NCI-H2081 (cell line): ENCODE measurements around the gene VANGL2.
"Not testable (repeated sequence)": the region's sequence is repeated elsewhere in the genome, so short reads cannot be mapped to it uniquely, and the experiment has no call there.

ENCODE experiments used
- DNase-seq, 2 experiments: peaks; one replicate each; lab custom pipeline; 2025; lab: John Stamatoyannopoulos, UW

VANGL2 gene

GRCh38 chr1:160370561-160371345 lies 29.6 kb upstream of the VANGL2 start:
- DNase-seq: no peak

DNA sequence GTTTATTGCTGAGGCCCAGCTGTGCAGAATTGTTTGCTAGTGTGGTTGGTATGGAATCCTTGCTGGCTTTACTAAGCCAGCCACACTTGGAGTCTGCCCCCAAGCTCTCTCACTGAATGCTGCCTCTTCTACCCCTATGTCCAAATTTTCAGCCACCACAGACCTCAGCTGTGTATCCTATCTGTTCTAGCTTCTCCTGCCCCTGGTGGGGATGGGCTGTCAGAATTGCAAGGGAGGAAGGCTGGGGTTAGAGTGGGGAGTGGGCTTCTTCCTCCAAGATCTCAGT lies 29.1 kb upstream of the VANGL2 start:
- no peak for DNase-seq

- no peak for DNase-seq
Measured at GRCh38 chr1:160371756-160372155, 28.6 kb upstream of the VANGL2 start.

DNA sequence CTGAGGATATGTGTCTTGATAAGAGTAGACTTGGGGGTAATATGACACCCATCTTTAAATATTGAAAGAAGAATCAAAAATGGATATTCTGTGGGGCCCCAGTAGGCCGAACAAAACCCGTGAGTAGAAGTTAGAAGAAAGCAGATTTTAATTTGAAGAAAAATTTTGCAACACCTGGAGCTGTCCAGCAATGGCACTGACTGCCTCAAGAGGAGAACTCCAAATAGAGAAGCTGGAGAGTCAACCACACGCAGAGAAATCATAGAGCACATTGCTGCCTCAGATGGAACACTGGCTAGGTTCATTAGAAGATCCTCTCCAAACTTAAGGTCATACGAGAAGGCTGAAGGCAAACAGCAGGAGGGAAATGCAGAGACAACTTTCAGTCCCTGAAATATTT lies 26.7 kb upstream of the VANGL2 start:
- no peak for DNase-seq

DNA sequence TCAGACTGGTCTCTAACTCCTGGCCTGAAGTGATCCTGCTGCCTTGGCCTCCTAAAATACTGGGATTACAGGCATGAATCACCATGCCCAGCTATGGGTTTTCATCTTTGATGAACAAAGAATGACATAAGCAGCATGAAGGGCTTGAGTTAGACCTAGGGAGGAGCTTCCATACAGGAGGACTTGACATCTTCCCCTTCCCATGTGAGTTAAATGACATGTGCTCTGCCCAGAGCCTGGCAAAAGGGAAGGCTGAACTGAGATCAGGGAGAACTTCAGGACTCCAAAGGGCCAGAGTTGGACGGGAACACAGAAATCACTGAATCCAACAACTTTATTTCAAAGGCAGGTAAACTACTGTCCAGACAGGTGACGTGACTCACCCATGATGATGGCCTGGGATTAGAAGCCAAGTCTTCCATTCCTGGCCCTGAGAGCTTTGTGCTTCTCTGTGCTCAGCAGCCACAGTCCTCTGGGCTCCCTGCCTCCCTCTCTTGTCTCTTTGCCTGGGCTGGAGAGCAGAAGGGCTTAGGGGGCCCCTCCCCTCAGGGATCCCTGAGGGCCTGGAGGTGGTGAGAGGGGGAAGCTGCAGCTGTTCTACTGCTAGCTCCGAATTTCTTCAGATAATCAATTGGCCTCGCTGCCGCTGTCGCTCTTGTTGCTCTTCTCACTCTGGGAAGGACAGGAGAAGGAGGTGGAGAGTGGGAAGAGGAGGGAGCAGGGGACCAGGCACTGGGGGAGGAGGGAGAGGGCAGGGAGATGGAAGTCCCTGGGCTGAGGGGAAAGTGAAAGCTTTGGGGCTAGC lies 25.9 kb upstream of the VANGL2 start:
- no peak for DNase-seq

DNA sequence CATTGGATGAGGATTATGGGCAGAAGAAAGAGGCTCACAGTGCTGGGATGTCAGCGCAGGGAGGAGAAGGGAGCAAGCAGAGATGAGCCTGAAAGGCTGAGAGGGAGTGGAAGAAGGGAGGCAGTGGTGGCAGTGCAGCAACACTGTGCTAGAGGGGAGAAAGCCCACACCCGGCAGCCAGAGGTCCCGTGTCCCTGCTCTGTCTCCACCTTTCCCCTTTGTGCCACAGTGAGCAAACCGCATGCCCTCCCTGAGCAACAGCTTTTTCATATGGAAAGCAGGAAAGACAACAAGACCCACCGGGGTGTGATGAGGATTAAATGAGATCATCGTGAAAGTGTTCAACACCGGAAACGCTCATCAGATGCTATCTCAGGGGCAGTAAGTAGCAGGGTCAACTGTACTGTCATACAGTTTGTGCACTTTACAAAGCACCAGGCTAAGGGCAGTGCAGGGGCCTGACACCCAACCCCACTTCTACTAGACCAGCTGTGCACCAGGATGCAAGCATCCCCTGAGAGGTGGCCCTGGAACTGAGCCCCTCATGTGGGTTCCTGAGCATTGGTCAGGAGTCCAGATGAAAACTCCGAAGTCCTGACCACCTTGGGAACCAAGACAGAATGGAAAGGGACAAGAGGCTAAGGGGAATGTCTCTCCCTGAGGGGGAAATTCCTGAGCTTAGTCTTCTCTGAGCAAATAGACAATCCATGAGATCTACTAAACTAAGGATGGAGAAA lies 24.4 kb upstream of the VANGL2 start:
- no peak for DNase-seq

GRCh38 chr1:160376525-160377131 lies 23.7 kb upstream of the VANGL2 start:
- DNase-seq: peak; percentile 57 to 75

GRCh38 chr1:160377585-160378206 lies 22.7 kb upstream of the VANGL2 start:
- DNase-seq: no peak

GRCh38 chr1:160384812-160385211 lies 15.6 kb upstream of the VANGL2 start:
- not testable (repeated sequence) for DNase-seq

- not testable (repeated sequence) for DNase-seq
Measured at GRCh38 chr1:160388406-160388805, 12.0 kb upstream of the VANGL2 start.

GRCh38 chr1:160394673-160395072 lies 5.7 kb upstream of the VANGL2 start:
- DNase-seq: no peak

DNA sequence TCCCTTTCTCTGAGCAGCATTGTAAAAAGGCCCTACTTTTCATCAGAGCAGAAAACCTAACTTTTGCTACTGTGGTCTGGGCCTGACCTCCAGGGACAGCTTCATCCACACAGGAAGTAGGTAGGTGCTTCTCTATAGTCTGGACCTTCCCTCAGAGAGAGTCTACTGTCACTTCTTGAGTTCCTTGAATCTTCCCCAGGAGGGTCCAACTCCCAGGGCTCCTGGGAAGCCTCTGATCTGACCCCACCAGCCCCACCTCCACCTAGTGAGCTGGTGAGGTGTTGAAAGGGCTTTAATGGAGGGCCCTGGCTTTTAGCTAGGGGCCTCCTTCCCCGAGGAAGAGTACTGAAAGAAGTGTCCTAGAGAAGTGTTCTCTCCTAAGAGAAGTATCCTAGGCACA lies 2.7 kb upstream of the VANGL2 start:
- DNase-seq: no peak

- DNase-seq: no peak
Measured at GRCh38 chr1:160398823-160399222, 1.5 kb upstream of the VANGL2 start.

DNA sequence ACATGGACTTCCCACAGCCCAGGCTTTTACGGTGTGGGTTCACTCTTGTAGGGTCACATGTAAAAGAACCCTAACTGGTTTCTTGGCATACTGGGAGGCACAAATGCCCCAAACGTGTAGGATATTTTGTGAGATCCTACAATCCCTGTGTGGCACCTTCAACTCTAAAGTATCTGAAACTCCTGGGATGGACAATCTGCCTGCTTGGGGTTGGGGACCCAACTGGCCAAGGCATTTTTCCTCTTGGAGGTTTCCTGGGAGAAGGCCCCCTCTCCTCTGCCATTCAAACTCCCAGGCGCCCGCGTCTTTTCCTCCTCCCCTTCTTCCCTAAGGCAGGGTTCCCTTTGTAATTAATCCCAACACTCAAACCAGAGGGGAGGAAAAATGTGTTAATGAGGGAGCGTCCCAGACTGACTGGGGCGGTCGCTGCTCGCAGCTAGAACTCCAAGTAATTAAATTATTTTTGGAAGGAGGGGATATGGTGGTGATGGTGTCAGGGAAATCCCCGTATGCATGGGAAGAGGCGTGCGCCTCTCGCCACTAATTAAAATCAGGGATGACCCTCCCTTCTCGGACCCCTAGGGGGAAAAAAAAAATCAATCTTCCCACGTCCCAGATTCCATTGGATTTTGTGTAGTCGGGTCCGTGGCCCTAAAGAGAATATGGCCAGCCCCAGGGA lies 681 bp upstream of the VANGL2 start:
- no peak for DNase-seq

DNA sequence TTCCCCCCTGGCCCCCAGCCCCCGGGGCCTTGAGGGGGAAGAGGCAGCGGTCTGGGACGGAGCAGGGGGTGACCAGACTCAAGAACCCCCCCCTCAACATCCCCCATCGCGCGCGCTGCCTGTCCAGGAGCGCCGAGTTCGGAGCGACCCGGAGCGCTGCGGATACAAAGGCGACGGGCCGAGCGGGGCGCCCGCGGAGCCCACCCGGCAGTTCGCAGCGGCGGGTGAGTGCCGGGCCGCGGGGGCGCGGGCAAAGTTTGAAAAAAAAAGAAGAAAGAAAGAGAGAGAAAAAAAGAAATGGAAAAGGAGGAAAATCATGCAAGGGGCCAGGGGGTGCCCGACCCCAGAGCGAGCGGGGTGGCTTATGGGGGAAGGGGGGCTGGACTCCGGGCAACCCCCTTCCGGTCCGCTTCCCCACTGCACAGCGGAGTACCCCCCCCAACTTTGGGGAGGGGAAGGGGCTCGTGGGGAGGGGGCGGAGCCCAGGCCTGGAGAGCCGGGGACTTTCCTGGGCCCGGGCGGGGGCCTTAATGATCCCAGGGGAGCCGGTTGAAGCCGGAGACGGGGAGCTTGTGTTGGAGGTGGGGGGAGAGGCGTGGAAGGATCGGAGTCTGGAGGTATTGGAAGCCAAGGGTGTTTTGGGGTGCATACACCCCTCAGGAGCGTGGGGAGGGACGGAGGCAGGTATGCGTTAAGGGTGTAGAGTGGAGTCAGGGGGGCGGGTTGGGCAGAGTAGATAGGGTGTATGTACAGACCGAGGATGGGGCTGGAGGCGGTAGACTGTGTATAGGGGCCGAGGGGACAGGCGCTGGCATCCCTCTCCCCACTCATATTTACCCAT lies 502 bp downstream of the VANGL2 start:
- no peak for DNase-seq

DNA sequence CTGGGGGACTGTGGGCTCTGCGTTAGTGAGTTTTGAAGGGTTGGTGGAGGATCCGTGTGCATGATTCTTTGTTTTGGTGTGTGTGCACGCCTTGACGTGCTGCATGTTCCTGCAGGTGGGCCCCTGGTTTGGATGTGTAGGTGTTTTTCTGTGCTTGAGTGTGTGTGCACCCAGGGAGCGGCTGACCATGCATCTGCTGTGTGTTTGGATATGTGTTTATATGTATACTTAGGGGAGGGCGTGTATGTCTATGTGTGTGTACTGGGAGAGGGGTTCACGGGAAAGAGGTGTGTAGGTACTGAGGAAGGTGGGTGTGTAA lies 1.1 kb downstream of the VANGL2 start:
- no peak for DNase-seq

DNA sequence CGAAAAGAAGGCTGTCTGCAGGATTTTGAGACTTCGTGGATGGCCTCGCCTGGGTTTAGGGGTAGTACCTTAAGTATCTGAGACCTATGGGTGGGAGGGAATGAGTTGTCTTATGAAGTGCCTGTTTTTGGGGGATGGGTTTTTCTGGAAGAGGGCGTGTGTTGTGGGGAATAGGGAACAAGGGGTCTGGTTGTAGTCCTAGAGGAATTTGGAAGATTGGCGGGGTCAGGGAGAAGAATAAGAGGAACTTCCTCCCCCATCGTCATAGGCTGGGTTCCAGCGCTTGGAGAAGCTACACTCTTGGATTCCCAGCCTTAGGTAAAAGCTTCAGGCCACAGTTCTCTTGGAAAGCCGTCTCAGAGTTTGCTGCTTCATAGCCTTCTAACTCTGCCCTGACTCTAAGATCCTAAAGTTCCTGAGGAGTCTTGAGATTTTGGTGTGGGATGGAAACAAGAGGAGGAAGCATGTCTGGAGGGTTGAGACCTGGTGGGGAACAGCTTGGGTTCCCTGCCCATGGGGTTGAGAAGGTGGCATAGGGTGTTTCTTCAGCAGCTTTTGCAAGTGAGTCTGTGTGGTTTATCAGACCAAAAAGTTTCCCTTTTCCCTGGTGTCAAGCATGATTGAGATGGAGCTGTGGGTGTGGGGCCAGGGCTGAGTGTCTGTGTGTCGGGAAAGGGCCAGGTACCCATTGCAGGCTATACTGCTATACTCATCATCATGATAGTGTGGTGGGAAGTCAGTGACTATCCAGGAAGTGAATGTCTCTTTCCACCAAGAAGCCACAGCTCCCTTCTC lies 1.8 kb downstream of the VANGL2 start:
- no peak for DNase-seq

DNA sequence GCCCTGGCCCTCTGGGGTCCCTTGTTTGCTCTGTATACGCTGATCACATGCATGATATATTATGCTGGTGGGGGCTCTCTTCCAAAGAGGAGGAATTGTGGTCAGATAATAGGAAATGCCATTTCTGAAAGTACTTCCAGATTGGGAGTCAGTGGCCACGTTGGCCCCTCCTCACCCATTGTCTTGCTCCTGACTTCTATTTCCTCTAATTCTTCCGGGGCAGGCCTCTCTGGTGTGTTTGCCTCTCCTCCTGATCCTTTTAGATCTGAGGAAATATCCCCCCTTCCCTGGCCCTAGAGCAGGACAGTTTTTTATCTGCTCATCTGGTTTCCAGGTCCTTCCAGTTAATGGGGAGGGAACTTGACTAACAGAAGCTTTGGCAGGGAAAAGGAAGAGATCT lies 2.9 kb downstream of the VANGL2 start:
- DNase-seq: no peak

GRCh38 chr1:160404094-160404493 lies 3.7 kb downstream of the VANGL2 start:
- DNase-seq: no peak

- no peak for DNase-seq
Measured at GRCh38 chr1:160405331-160405877, 5.0 kb downstream of the VANGL2 start.
